ENCODE measurements around the gene PCDHGA8. TPM values are rescaled to one million over a fixed set of nuclear protein-coding genes. Genes with fewer than 3 reads are reported as not detected.

PCDHGA8 gene
- total RNA-seq, 4 donors from 2014 or later = 0.72 to 7.4 (median 2.2) TPM

- ATAC-seq (ENCODE audit: low FRiP score) (no peak), DNase-seq (ENCODE audit: low spot score) (no peak)
- no peak for TF ChIP-seq CTCF (IDR thresholded peaks at IDR 0.05)
These were observed 47.1 kb downstream of the PCDHGA8 start for GRCh38 chr5:141439411-141440141.

- DNase-seq (ENCODE audit: low spot score) (no peak), ATAC-seq (ENCODE audit: low FRiP score) (no peak)
- TF ChIP-seq CTCF (IDR thresholded peaks at IDR 0.05) = no peak
These were observed 47.9 kb downstream of the PCDHGA8 start for GRCh38 chr5:141440341-141440740.

- ATAC-seq (ENCODE audit: low FRiP score) = no peak
- no peak for DNase-seq (ENCODE audit: low spot score)
- no peak for TF ChIP-seq CTCF (IDR thresholded peaks at IDR 0.05)
These were observed 49.2 kb downstream of the PCDHGA8 start for GRCh38 chr5:141441571-141442170.

Other genes starting within 250 kb of the PCDHGA8 start
- gene PCDHB6, start 242.6 kb upstream of the PCDHGA8 start, total RNA-seq = 1 to 10 TPM in 1 of 4 donors, under 1 TPM in 3; 0.38 to 1.4 (median 0.47) TPM
- gene PCDHB7, start 220.0 kb upstream of the PCDHGA8 start, total RNA-seq = 1 to 10 TPM in 3 of 4 donors, under 1 TPM in 1; 0.94 to 3.3 (median 1.5) TPM
- gene PCDHB8, start 214.8 kb upstream of the PCDHGA8 start, total RNA-seq = under 1 TPM; 0.44 to 0.63 (median 0.53) TPM
- gene PCDHB16, start 210.2 kb upstream of the PCDHGA8 start, total RNA-seq = 1 to 10 TPM; 2.3 to 6.1 (median 3.6) TPM
- gene PCDHB9, start 205.5 kb upstream of the PCDHGA8 start, total RNA-seq = 1 to 10 TPM; 1.3 to 4.7 (median 2.8) TPM
- gene PCDHB10, start 200.3 kb upstream of the PCDHGA8 start, total RNA-seq = 1 to 10 TPM in 3 of 4 donors, under 1 TPM in 1; 0.96 to 3.6 (median 1.2) TPM
- 1 to 10 TPM; 1.3 to 2.4 (median 1.7) TPM for gene PCDHB11, start 193.0 kb upstream of the PCDHGA8 start, total RNA-seq
- 1 to 10 TPM; 1.9 to 4.4 (median 2.5) TPM for gene PCDHB12, start 183.9 kb upstream of the PCDHGA8 start, total RNA-seq
- 1 to 10 TPM; 1.8 to 7.7 (median 3.0) TPM for gene PCDHB13, start 178.7 kb upstream of the PCDHGA8 start, total RNA-seq
- 1 to 10 TPM; 2.0 to 7.1 (median 3.1) TPM for gene PCDHB14, start 169.3 kb upstream of the PCDHGA8 start, total RNA-seq
- gene PCDHB15, start 147.2 kb upstream of the PCDHGA8 start, total RNA-seq = 1 to 10 TPM; 2.0 to 6.0 (median 3.3) TPM
- gene SLC25A2, start 88.6 kb upstream of the PCDHGA8 start, total RNA-seq = 1 to 10 TPM in 1 of 4 donors, under 1 TPM in 1, not detected in 2; 0.46 to 2.0 TPM
- 10 to 100 TPM; 43.7 to 57.8 (median 52.5) TPM for gene TAF7, start 71.8 kb upstream of the PCDHGA8 start, total RNA-seq
- gene PCDHGA1, start 62.1 kb upstream of the PCDHGA8 start, total RNA-seq = 1 to 10 TPM in 1 of 4 donors, under 1 TPM in 3; 0.12 to 2.2 (median 0.59) TPM
- 1 to 10 TPM; 2.0 to 6.6 (median 4.0) TPM for gene PCDHGA2, start 53.9 kb upstream of the PCDHGA8 start, total RNA-seq
- 1 to 10 TPM; 2.3 to 6.3 (median 2.8) TPM for gene PCDHGA3, start 48.8 kb upstream of the PCDHGA8 start, total RNA-seq
- gene PCDHGB1, start 42.5 kb upstream of the PCDHGA8 start, total RNA-seq = 1 to 10 TPM; 1.4 to 6.0 (median 2.2) TPM
- gene PCDHGA4, start 37.6 kb upstream of the PCDHGA8 start, total RNA-seq = 1 to 10 TPM; 2.6 to 9.0 (median 3.9) TPM
- gene PCDHGB2, start 32.6 kb upstream of the PCDHGA8 start, total RNA-seq = 10 to 100 TPM in 1 of 4 donors, 1 to 10 TPM in 3; 2.5 to 15.3 (median 4.4) TPM
- 10 to 100 TPM in 1 of 4 donors, 1 to 10 TPM in 3; 2.0 to 14.5 (median 3.3) TPM for gene PCDHGA5, start 28.5 kb upstream of the PCDHGA8 start, total RNA-seq
- 10 to 100 TPM in 1 of 4 donors, 1 to 10 TPM in 3; 2.5 to 13.2 (median 3.9) TPM for gene PCDHGB3, start 22.4 kb upstream of the PCDHGA8 start, total RNA-seq
- 1 to 10 TPM; 3.0 to 6.9 (median 4.6) TPM for gene PCDHGA6, start 18.7 kb upstream of the PCDHGA8 start, total RNA-seq
- 1 to 10 TPM; 1.1 to 9.0 (median 3.6) TPM for gene PCDHGA7, start 9.9 kb upstream of the PCDHGA8 start, total RNA-seq
- 10 to 100 TPM in 1 of 4 donors, 1 to 10 TPM in 3; 2.4 to 14.5 (median 6.1) TPM for gene PCDHGB4, start 4.9 kb upstream of the PCDHGA8 start, total RNA-seq
- gene PCDHGB5, start 5.3 kb downstream of the PCDHGA8 start, total RNA-seq = 10 to 100 TPM in 1 of 4 donors, 1 to 10 TPM in 3; 6.5 to 18.8 (median 8.9) TPM
- 10 to 100 TPM in 1 of 4 donors, 1 to 10 TPM in 3; 5.0 to 14.8 (median 7.3) TPM for gene PCDHGA9, start 10.1 kb downstream of the PCDHGA8 start, total RNA-seq
- 10 to 100 TPM in 1 of 4 donors, 1 to 10 TPM in 3; 4.2 to 12.6 (median 6.5) TPM for gene PCDHGB6, start 15.4 kb downstream of the PCDHGA8 start, total RNA-seq
- 10 to 100 TPM in 1 of 4 donors, 1 to 10 TPM in 3; 5.5 to 14.0 (median 6.8) TPM for gene PCDHGA10, start 20.4 kb downstream of the PCDHGA8 start, total RNA-seq
- gene PCDHGB7, start 25.0 kb downstream of the PCDHGA8 start, total RNA-seq = 10 to 100 TPM in 2 of 4 donors, 1 to 10 TPM in 2; 7.8 to 25.2 (median 10.2) TPM
- 10 to 100 TPM in 1 of 4 donors, 1 to 10 TPM in 3; 3.1 to 12.1 (median 5.3) TPM for gene PCDHGA11, start 28.4 kb downstream of the PCDHGA8 start, total RNA-seq
- 10 to 100 TPM in 3 of 4 donors, 1 to 10 TPM in 1; 7.5 to 18.4 (median 14.2) TPM for gene PCDHGA12, start 37.9 kb downstream of the PCDHGA8 start, total RNA-seq
- gene PCDHGC3, start 83.3 kb downstream of the PCDHGA8 start, total RNA-seq = 10 to 100 TPM; 34.8 to 83.1 (median 41.9) TPM
- 1 to 10 TPM; 1.5 to 4.1 (median 3.5) TPM for gene PCDHGC4, start 92.4 kb downstream of the PCDHGA8 start, total RNA-seq
- 1 to 10 TPM; 1.1 to 3.2 (median 2.1) TPM for gene PCDHGC5, start 96.4 kb downstream of the PCDHGA8 start, total RNA-seq
- gene DIAPH1, start 226.4 kb downstream of the PCDHGA8 start, total RNA-seq = 10 to 100 TPM; 35.5 to 93.2 (median 47.9) TPM
- gene HDAC3, start 244.2 kb downstream of the PCDHGA8 start, total RNA-seq = 10 to 100 TPM; 31.5 to 50.6 (median 38.5) TPM
- 1 to 10 TPM; 1.0 to 4.3 (median 2.9) TPM for gene RELL2, start 244.4 kb downstream of the PCDHGA8 start, total RNA-seq